Cardiac fibroblast (primary cell): Measurements from ENCODE around the gene WRAP53.

Experiments used
- DNase-seq, 2 donors: peaks; one replicate each; pipeline versions ENCODE4 v3.0.0 to v3.0.0-alpha.2; 2010; ENCODE audit warnings: low read depth in 2 of 2
- H3K4me3 ChIP-seq, 2 donors: replicated peaks in 1 of 2; 1 replicate in 1 of 2; 2 replicates in 1 of 2; pipeline ENCODE4 v1.5.1; 2011; ENCODE audit warnings: low read depth in 2 of 2, low read length in 2 of 2, mild to moderate bottlenecking in 2 of 2, moderate library complexity in 1 of 2
- CTCF ChIP-seq: IDR thresholded peaks from one replicate; pipeline ENCODE4 v1.5.1; 2011; ENCODE audit warnings: low read depth, mild to moderate bottlenecking, low read length, inconsistent platforms

The WRAP53 gene

GRCh38 chr17:7716901-7717755, 28.9 kb downstream of the WRAP53 start, which contains the start of gene DNAH2:
Gene DNAH2 (plus strand): TSS chr17:7717744. CDS start chr17:7719735, 1,991 bp downstream.
- TF ChIP-seq CTCF = peak; percentile 40
- peak within 1 kb of the TSS; percentile 68 to 71 for H3K4me3 ChIP-seq

GRCh38 chr17:7717756-7718350, 29.6 kb downstream of the WRAP53 start:
- DNase-seq = no peak
- peak overlapping the region; percentile 68 to 71 for H3K4me3 ChIP-seq
- no peak for TF ChIP-seq CTCF

More at GRCh38 chr17:7716901-7717755, 28.9 kb downstream of the WRAP53 start, which contains the start of gene DNAH2:
- peak; percentile 92 to 96 for DNase-seq

GRCh38 chr17:7719661-7720060, 31.4 kb downstream of the WRAP53 start:
- no peak overlapping the region for H3K4me3 ChIP-seq
- DNase-seq = no peak
- no peak for TF ChIP-seq CTCF

GRCh38 chr17:7720125-7720524, 31.8 kb downstream of the WRAP53 start:
- no peak overlapping the region for H3K4me3 ChIP-seq
- DNase-seq = no peak
- no peak for TF ChIP-seq CTCF

GRCh38 chr17:7721612-7722011, 33.3 kb downstream of the WRAP53 start:
- DNase-seq = no peak
- TF ChIP-seq CTCF = no peak
- no peak overlapping the region for H3K4me3 ChIP-seq

GRCh38 chr17:7727886-7728285, 39.6 kb downstream of the WRAP53 start:
- TF ChIP-seq CTCF = no peak
- no peak overlapping the region for H3K4me3 ChIP-seq
- DNase-seq = no peak
